Neuronal stem cell (in vitro differentiated cells): ENCODE data around the gene USP32. TPM values are rescaled to one million over a fixed set of nuclear protein-coding genes. Genes with fewer than 3 reads are reported as not detected.

Source experiments
- DNase-seq: peaks from one replicate; pipeline ENCODE4 v3.0.0-alpha.2; 2013; ENCODE audit warnings: low spot score
- H2AFZ ChIP-seq: one replicate; pipeline ENCODE4 v1.6.1; 2013; ENCODE audit warnings: mild to moderate bottlenecking, low read length, inconsistent platforms
- H2AK5ac ChIP-seq: 2 replicates; pipeline ENCODE4 v1.6.1; 2013; ENCODE audit warnings: low read depth, mild to moderate bottlenecking, inconsistent platforms, low read length, moderate library complexity, mixed read lengths
- H2BK120ac ChIP-seq: 2 replicates; pipeline ENCODE4 v1.6.1; 2013; ENCODE audit warnings: low read depth, mild to moderate bottlenecking, inconsistent platforms, low read length, moderate library complexity, mixed read lengths
- H2BK12ac ChIP-seq: one replicate; pipeline ENCODE4 v1.6.1; 2013; ENCODE audit warnings: low read length, inconsistent platforms
- H2BK15ac ChIP-seq: 2 replicates; pipeline ENCODE4 v1.6.1; 2013; ENCODE audit warnings: mild to moderate bottlenecking, low read length, inconsistent platforms, mixed read lengths
- H2BK5ac ChIP-seq: one replicate; pipeline ENCODE4 v1.6.1; 2013; ENCODE audit warnings: inconsistent platforms, mild to moderate bottlenecking, low read length, moderate library complexity
- H3K14ac ChIP-seq: one replicate; pipeline ENCODE4 v1.6.1; 2013; ENCODE audit warnings: low read length, inconsistent platforms
- H3K18ac ChIP-seq: 2 replicates; pipeline ENCODE4 v1.6.1; 2013; ENCODE audit warnings: low read length, inconsistent platforms
- H3K23ac ChIP-seq: 2 replicates; pipeline ENCODE4 v1.6.1; 2013; ENCODE audit warnings: low read depth, mild to moderate bottlenecking, mixed read lengths, low read length, inconsistent platforms; ENCODE audit not compliant: poor library complexity
- H3K27ac ChIP-seq: replicated peaks from 3 replicates; pipeline ENCODE4 v1.5.1; 2013; ENCODE audit warnings: low read length, inconsistent platforms
- H3K27me3 ChIP-seq, 3 experiments: 2 replicates each; pipeline ENCODE4 v1.6.1; 2013; ENCODE audit warnings: low read length in 3 of 3, mild to moderate bottlenecking in 2 of 3, inconsistent platforms in 1 of 3, low read depth in 1 of 3, mixed read lengths in 1 of 3, moderate library complexity in 1 of 3; ENCODE audit not compliant: control insufficient read depth in 3 of 3, insufficient read depth in 3 of 3
- H3K36me3 ChIP-seq, 2 donors: replicated peaks in 1 of 2; 2 replicates each; pipeline ENCODE4 v1.6.1; 2013; ENCODE audit warnings: low read length in 2 of 2; ENCODE audit not compliant: control insufficient read depth in 2 of 2, insufficient read depth in 2 of 2
- H3K4ac ChIP-seq: 2 replicates; pipeline ENCODE4 v1.6.1; 2013; ENCODE audit warnings: inconsistent platforms, mild to moderate bottlenecking, low read length, moderate library complexity
- H3K4me1 ChIP-seq, 2 donors: 1 replicate in 1 of 2; 2 replicates in 1 of 2; pipeline ENCODE4 v1.6.1; 2013; ENCODE audit warnings: low read length in 2 of 2, low read depth in 1 of 2; ENCODE audit not compliant: control insufficient read depth in 2 of 2, insufficient read depth in 1 of 2
- H3K4me2 ChIP-seq: one replicate; pipeline ENCODE4 v1.6.1; 2013; ENCODE audit warnings: mild to moderate bottlenecking, low read length, inconsistent platforms; ENCODE audit not compliant: insufficient read depth, poor library complexity, severe bottlenecking
- H3K4me3 ChIP-seq, 2 donors: 2 replicates each; pipeline ENCODE4 v1.5.1; 2013; ENCODE audit warnings: low read length in 2 of 2, mild to moderate bottlenecking in 2 of 2, inconsistent platforms in 1 of 2, moderate library complexity in 1 of 2
- H3K79me1 ChIP-seq: one replicate; pipeline ENCODE4 v1.6.1; 2013; ENCODE audit warnings: low read depth, mild to moderate bottlenecking, inconsistent platforms, low read length, moderate library complexity
- H3K9ac ChIP-seq: one replicate; pipeline ENCODE4 v1.6.1; 2013; ENCODE audit warnings: mild to moderate bottlenecking, low read depth, low read length, inconsistent platforms; ENCODE audit not compliant: poor library complexity
- H3K9me3 ChIP-seq, 2 donors: replicated peaks in 1 of 2; 2 replicates each; pipeline versions ENCODE3 to v1.6.1; 2013; ENCODE audit warnings: low read length in 2 of 2, mild to moderate bottlenecking in 2 of 2, inconsistent platforms in 1 of 2, low read depth in 1 of 2, mixed read lengths in 1 of 2, moderate library complexity in 1 of 2; ENCODE audit not compliant: control insufficient read depth in 2 of 2, insufficient read depth in 1 of 2
- H4K8ac ChIP-seq: one replicate; pipeline ENCODE4 v1.6.1; 2013; ENCODE audit warnings: low read depth, mild to moderate bottlenecking, inconsistent platforms, low read length, moderate library complexity
- H4K91ac ChIP-seq: one replicate; pipeline ENCODE4 v1.6.1; 2013; ENCODE audit warnings: low read length, low read depth, mild to moderate bottlenecking, inconsistent platforms; ENCODE audit not compliant: poor library complexity
- WGBS, 2 donors: extraction: QIAGEN DNeasy Blood & Tissue Kit; methylation state at CpG; one replicate each; pipeline ENCODE4 v1.1.7; 2013; ENCODE audit warnings: missing lambda C conversion rate in 2 of 2, mixed read lengths in 1 of 2; ENCODE audit not compliant: insufficient read length in 2 of 2, insufficient replicate concordance in 1 of 2; ENCODE audit errors: extremely low coverage in 2 of 2; 5-methylcytosine and 5-hydroxymethylcytosine counted together
- polyA plus RNA-seq, 2 experiments: library from polyadenylated mRNA; stranded (reverse); fragments of 200-250 nt; gene quantifications; one replicate each; pipeline ENCODE4 v1.2.3, GENCODE V29; 2013

The USP32 gene
- polyA plus RNA-seq (2013, experiment 1 of 2): 23.3 TPM
- polyA plus RNA-seq (2013, experiment 2 of 2): 23.5 TPM

GRCh38 chr17:60392042-60392844 lies at the start of gene USP32:
Gene USP32 (minus strand): TSS chr17:60392133. CDS start chr17:60391939, 194 bp downstream.
- H3K4me2 ChIP-seq: peak within 1 kb of the TSS; percentile 91
- H2BK12ac ChIP-seq: no peak within 1 kb of the TSS
- H3K23ac ChIP-seq: peak within 1 kb of the TSS; percentile 90
- DNase-seq: peak; percentile 96
- H3K27ac ChIP-seq: peak within 1 kb of the TSS; percentile 93
- no peak within 1 kb of the TSS for H3K4ac ChIP-seq
- H3K9me3 ChIP-seq: no peaks in the 10 kb centered on the region
- H2AFZ ChIP-seq: peak within 1 kb of the TSS; percentile 97
- H2AK5ac ChIP-seq: peak within 1 kb of the TSS; percentile 42
- WGBS, 2 donors: no CpG with 5 or more reads among the region's 68 CpGs
- H4K91ac ChIP-seq: no peak within 1 kb of the TSS
- no peak within 1 kb of the TSS for H3K14ac ChIP-seq
- no peaks in the 10 kb centered on the region for H3K79me1 ChIP-seq
- peak within 1 kb of the TSS; percentile 96 for H3K18ac ChIP-seq
- H3K36me3 ChIP-seq: no peaks in the 10 kb centered on the region
- H3K4me1 ChIP-seq: peaks cover 0 to 6% of the 10 kb centered on the region in 2 donors
- no peaks in the 10 kb centered on the region for H3K27me3 ChIP-seq
- H2BK120ac ChIP-seq: peak within 1 kb of the TSS; percentile 26
- peak within 1 kb of the TSS; percentile 95 for H3K9ac ChIP-seq
- H2BK15ac ChIP-seq: peak within 1 kb of the TSS; percentile 11
- no peak within 1 kb of the TSS for H4K8ac ChIP-seq
- peak within 1 kb of the TSS; percentile 99 for H2BK5ac ChIP-seq
- peak within 1 kb of the TSS; percentile 69 to 93 for H3K4me3 ChIP-seq

GRCh38 chr17:60439501-60439900 lies 47.6 kb upstream of the USP32 start:
- peaks cover 0 to 15% of the 10 kb centered on the region in 2 donors for H3K36me3 ChIP-seq
- H3K23ac ChIP-seq: no peak overlapping the region
- H3K14ac ChIP-seq: no peak overlapping the region
- H3K4me3 ChIP-seq: no peak overlapping the region
- H3K27ac ChIP-seq: no peak overlapping the region
- no peak overlapping the region for H2BK120ac ChIP-seq
- H2BK5ac ChIP-seq: no peak overlapping the region
- no peak overlapping the region for H3K4ac ChIP-seq
- no peak overlapping the region for H4K91ac ChIP-seq
- H3K79me1 ChIP-seq: no peaks in the 10 kb centered on the region
- no peak overlapping the region for H2BK15ac ChIP-seq
- H4K8ac ChIP-seq: no peak overlapping the region
- peaks cover 0 to 6% of the 10 kb centered on the region in 2 donors for H3K4me1 ChIP-seq
- no peak overlapping the region for H2AK5ac ChIP-seq
- H2BK12ac ChIP-seq: no peak overlapping the region
- no peaks in the 10 kb centered on the region for H3K27me3 ChIP-seq
- H3K9me3 ChIP-seq: peaks cover 0 to 2% of the 10 kb centered on the region in 2 donors
- WGBS, 2 donors: no CpG with 5 or more reads among the region's 2 CpGs
- no peak overlapping the region for H3K18ac ChIP-seq
- DNase-seq: no peak
- H2AFZ ChIP-seq: no peak overlapping the region
- H3K9ac ChIP-seq: no peak overlapping the region
- no peak overlapping the region for H3K4me2 ChIP-seq

GRCh38 chr17:60436676-60437075 lies 44.7 kb upstream of the USP32 start:
- Histone ChIP-seq H2BK120ac (no peak overlapping the region), H3K4me3 (no peak overlapping the region), H4K91ac (no peak overlapping the region), H3K14ac (no peak overlapping the region), H3K23ac (no peak overlapping the region), H2BK5ac (no peak overlapping the region), H2BK12ac (no peak overlapping the region), H3K4me2 (no peak overlapping the region), H3K9me3 (peaks cover 8 to 11% of the 10 kb centered on the region in 2 donors), H3K36me3 (no peaks in the 10 kb centered on the region), H3K9ac (no peak overlapping the region), H2AK5ac (no peak overlapping the region), H3K18ac (no peak overlapping the region), H4K8ac (no peak overlapping the region), H3K27ac (no peak overlapping the region), H3K4me1 (no peaks in the 10 kb centered on the region), H2BK15ac (no peak overlapping the region), H3K4ac (no peak overlapping the region), H3K79me1 (no peaks in the 10 kb centered on the region), H2AFZ (no peak overlapping the region), H3K27me3 (peaks cover 0 to 1% (median 0%) of the 10 kb centered on the region in 3 experiments)
- WGBS, 2 donors: no CpG with 5 or more reads among the region's 5 CpGs
- no peak for DNase-seq
